T-helper 2 cell treated with Interferon-gamma antibody and Interleukin-4, amounts not matched to agents 5 μg/mL and 100 μg/mL, for 36 hours (primary cell): ENCODE results near the gene ZSWIM3.

Experiments used
- DNase-seq: peaks from one replicate; pipeline ENCODE4 v3.0.0; 2021; ENCODE audit warnings: low spot score
- H3K27ac Mint-ChIP-seq: one replicate; pipeline ENCODE4 v1.8.0; 2021; ENCODE audit warnings: mild to moderate bottlenecking, mixed read lengths
- H3K27me3 Mint-ChIP-seq: one replicate; pipeline ENCODE4 v1.8.0; 2021; ENCODE audit warnings: low read depth, mixed read lengths
- H3K36me3 Mint-ChIP-seq: one replicate; pipeline ENCODE4 v1.8.0; 2021; ENCODE audit warnings: low read depth, mixed read lengths
- H3K4me1 Mint-ChIP-seq: one replicate; pipeline ENCODE4 v1.8.0; 2021; ENCODE audit warnings: low read depth, mixed read lengths
- H3K4me3 Mint-ChIP-seq: one replicate; pipeline ENCODE4 v1.8.0; 2022; ENCODE audit warnings: mild to moderate bottlenecking, moderate library complexity, mixed read lengths
- H3K9me3 Mint-ChIP-seq: one replicate; pipeline ENCODE4 v1.8.0; 2021; ENCODE audit warnings: mixed read lengths

The ZSWIM3 gene

GRCh38 chr20:45857114-45857881, at the start of gene ZSWIM3, which contains the start of gene ACOT8:
TSS of gene ZSWIM3 (plus strand) at chr20:45857614. CDS start at chr20:45857826, 212 bp downstream.
TSS of gene ACOT8 (minus strand) at chr20:45857392. CDS start at chr20:45857315, 77 bp downstream.
- peak within 1 kb of the TSS; percentile 98 for H3K4me3 Mint-ChIP-seq
- H3K27me3 Mint-ChIP-seq: no peaks in the 10 kb centered on the region
- H3K27ac Mint-ChIP-seq: peak within 1 kb of the TSS; percentile 99
- no peaks in the 10 kb centered on the region for H3K9me3 Mint-ChIP-seq
- H3K36me3 Mint-ChIP-seq: peaks cover 11% of the 10 kb centered on the region
- H3K4me1 Mint-ChIP-seq: peaks cover 37% of the 10 kb centered on the region
- DNase-seq: peak; percentile 95

DNA sequence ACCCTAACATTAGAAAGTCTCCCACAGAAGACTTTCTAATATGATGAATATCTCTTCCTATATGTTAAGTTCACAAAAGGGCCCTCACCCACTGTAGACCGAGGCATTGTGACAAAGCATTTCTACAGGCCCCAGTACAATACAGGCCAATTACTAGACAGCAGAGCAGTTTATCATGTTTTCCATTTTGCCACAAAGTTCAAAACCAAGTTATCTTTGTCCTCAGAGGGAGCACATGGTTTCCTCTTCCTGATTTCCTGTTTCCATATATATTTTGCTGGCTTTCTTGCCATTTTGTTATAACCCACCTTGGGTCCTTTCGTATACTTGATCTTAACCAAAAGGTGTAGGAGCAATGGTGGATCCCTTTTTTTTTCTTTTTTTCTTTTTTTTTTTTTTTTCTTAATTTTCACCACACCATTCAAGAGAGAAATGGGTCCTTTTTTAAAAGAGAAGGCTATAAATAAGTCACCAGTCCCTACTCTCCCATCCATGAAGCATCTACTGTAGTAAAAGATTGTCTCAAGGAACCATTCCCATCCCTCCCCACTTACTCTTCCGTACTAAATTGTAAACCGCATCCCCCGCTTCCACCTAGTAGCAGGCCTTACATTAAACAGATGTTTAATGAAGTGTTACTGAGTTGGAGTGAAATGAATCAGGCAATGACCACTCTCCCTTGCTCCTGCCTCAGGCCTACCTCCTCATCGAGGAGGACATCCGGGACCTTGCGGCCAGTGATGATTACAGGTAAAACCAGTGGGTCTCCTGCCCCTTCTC, 47.0 kb upstream of the ZSWIM3 start:
- H3K4me3 Mint-ChIP-seq: no peak overlapping the region
- peaks cover 50% of the 10 kb centered on the region for H3K36me3 Mint-ChIP-seq
- no peaks in the 10 kb centered on the region for H3K9me3 Mint-ChIP-seq
- DNase-seq: no peak
- H3K4me1 Mint-ChIP-seq: peaks cover 18% of the 10 kb centered on the region
- H3K27ac Mint-ChIP-seq: no peak overlapping the region
- no peaks in the 10 kb centered on the region for H3K27me3 Mint-ChIP-seq

DNA sequence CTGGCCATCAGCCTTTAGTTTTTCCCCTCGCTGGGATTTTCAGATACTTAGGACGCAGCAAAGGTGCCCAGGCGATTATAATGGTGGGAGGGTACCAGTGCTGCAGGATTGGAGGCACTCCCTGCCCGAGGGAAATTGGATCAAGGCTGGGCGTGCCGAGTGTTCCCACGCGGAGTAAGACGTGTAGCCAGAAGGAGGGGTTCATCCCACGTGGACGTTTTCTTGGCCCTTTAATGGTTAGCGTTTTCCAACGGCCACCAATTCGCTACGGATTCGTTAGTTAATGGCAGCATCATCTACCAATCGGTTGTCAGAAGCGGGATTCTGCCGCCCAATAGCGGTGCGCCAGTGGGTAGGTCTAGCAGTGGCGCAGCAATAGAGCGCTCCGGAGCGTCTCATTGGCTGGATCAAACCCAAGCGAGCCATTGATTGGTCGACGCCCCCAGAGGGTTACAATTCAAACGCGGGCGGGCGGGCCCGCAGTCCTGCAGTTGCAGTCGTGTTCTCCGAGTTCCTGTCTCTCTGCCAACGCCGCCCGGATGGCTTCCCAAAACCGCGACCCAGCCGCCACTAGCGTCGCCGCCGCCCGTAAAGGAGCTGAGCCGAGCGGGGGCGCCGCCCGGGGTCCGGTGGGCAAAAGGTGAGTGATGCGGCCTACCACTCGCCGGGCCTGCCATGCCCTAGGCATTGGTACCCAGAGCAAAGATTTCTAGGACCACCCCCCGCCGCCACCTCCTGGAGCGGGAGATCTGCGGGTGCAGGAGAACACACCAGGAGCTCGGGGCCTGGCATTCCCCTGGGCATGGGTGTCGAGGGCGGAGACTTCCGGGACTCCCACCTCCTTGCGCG, 45.0 kb upstream of the ZSWIM3 start, which contains the start of gene UBE2C:
UBE2C (plus strand) TSS at position 488 of the 849 bp plus-strand sequence; CDS start at position 540, 52 bp downstream.
- no peaks in the 10 kb centered on the region for H3K27me3 Mint-ChIP-seq
- H3K4me3 Mint-ChIP-seq: peak within 1 kb of the TSS; percentile 98
- peak; percentile 96 for DNase-seq
- no peaks in the 10 kb centered on the region for H3K9me3 Mint-ChIP-seq
- peaks cover 60% of the 10 kb centered on the region for H3K36me3 Mint-ChIP-seq
- peaks cover 26% of the 10 kb centered on the region for H3K4me1 Mint-ChIP-seq
- peak within 1 kb of the TSS; percentile 85 for H3K27ac Mint-ChIP-seq

- no peak for DNase-seq
- H3K9me3 Mint-ChIP-seq: no peaks in the 10 kb centered on the region
- peak overlapping the region; percentile 98 for H3K4me3 Mint-ChIP-seq
- H3K36me3 Mint-ChIP-seq: peaks cover 64% of the 10 kb centered on the region
- peaks cover 29% of the 10 kb centered on the region for H3K4me1 Mint-ChIP-seq
- H3K27ac Mint-ChIP-seq: peak overlapping the region; percentile 85
- no peaks in the 10 kb centered on the region for H3K27me3 Mint-ChIP-seq
Measured at GRCh38 chr20:45813006-45813340, 44.4 kb upstream of the ZSWIM3 start.

DNA sequence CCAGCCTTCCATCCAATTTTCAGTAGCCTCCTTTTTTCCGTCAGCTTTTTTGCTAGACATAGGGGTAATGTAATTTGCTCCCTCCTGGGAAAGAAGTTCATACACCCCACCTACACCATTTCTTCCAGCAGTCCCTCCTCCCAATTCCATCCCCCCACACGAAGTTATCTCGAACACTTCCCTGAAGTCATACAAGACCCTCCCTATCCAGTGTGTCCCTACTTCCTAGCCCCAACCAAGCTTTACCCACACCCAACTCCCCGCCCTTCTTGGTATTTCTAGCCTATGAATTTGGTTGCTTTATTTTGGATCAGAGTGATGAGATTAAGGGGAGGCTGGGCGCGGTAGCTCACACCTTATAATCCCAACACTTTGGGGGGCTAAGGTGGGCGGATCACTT, 43.9 kb upstream of the ZSWIM3 start:
- DNase-seq: no peak
- H3K27me3 Mint-ChIP-seq: no peaks in the 10 kb centered on the region
- peaks cover 29% of the 10 kb centered on the region for H3K4me1 Mint-ChIP-seq
- peak overlapping the region; percentile 98 for H3K4me3 Mint-ChIP-seq
- peaks cover 61% of the 10 kb centered on the region for H3K36me3 Mint-ChIP-seq
- peak overlapping the region; percentile 85 for H3K27ac Mint-ChIP-seq
- no peaks in the 10 kb centered on the region for H3K9me3 Mint-ChIP-seq

GRCh38 chr20:45814314-45814713, 43.1 kb upstream of the ZSWIM3 start:
- Mint-ChIP-seq H3K4me3 (peak overlapping the region; percentile 38), H3K27me3 (no peaks in the 10 kb centered on the region), H3K4me1 (peaks cover 29% of the 10 kb centered on the region), H3K27ac (no peak overlapping the region), H3K36me3 (peaks cover 58% of the 10 kb centered on the region), H3K9me3 (no peaks in the 10 kb centered on the region)
- no peak for DNase-seq

DNA sequence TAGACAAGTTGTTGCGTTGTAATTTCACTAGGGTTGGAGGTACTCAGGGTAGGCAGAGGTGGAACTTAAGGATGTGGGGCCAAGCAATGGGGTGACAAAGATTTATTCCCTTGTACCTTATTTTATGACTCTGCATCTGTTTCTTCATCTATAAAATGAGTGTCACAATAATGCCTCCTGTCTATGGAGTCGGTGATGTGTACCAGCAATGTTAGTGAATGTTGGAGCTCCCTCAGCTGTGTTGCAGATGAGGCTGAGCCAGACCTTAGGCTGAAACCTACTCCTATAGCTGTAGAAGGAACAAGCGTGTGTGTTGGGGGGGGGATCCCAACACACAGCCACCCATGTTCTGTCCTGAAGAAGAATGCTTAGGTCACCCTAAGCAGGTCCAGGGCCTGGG, 40.5 kb upstream of the ZSWIM3 start:
- H3K4me3 Mint-ChIP-seq: no peak overlapping the region
- no peak for DNase-seq
- no peaks in the 10 kb centered on the region for H3K9me3 Mint-ChIP-seq
- H3K36me3 Mint-ChIP-seq: peaks cover 39% of the 10 kb centered on the region
- peaks cover 5% of the 10 kb centered on the region for H3K27me3 Mint-ChIP-seq
- peaks cover 23% of the 10 kb centered on the region for H3K4me1 Mint-ChIP-seq
- H3K27ac Mint-ChIP-seq: no peak overlapping the region

DNA sequence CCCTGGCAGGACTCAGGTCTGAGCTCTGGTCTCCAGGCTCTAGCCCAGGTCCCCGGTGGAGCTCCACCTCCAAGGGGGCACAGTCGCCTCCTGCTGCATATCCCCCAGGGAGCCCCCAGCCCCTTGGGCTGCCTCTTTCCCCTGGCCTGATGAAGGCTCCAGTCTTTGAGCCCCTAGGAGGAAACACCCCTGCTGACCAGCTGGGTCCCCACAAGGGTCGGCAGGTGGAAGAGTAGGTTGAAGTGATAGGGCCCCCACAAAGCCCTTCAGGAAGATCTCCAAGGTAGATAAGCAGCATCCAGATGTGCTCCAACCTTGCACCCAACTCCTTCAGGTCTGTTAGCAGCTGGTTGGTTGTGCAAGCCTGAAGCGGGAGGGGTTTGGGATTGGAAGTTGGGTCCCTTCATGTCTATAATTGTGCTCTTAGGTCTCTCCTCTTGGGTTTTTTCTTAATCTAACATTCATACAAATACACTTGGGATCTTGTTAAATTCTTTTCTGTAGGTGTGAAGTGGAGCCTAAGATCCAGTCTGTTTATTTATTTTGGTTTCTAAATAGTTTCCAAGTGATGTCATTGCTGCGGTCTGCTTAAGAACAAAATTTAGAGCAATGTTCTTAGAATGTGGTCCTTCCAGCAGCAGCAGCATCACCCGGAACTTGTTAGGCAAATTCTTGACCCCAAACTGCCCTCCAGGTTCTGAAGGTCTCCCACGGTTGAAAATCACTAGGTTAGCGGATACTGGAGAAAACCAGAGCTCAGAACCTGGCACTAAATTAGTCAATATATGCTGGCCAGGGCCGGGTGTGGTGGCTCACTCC, 39.8 kb upstream of the ZSWIM3 start:
- no peak overlapping the region for H3K27ac Mint-ChIP-seq
- no peak for DNase-seq
- H3K36me3 Mint-ChIP-seq: peaks cover 34% of the 10 kb centered on the region
- H3K27me3 Mint-ChIP-seq: peaks cover 11% of the 10 kb centered on the region
- H3K9me3 Mint-ChIP-seq: no peaks in the 10 kb centered on the region
- H3K4me3 Mint-ChIP-seq: no peak overlapping the region
- peaks cover 23% of the 10 kb centered on the region for H3K4me1 Mint-ChIP-seq

GRCh38 chr20:45818239-45818638, 39.2 kb upstream of the ZSWIM3 start:
- peaks cover 18% of the 10 kb centered on the region for H3K27me3 Mint-ChIP-seq
- H3K4me1 Mint-ChIP-seq: peaks cover 25% of the 10 kb centered on the region
- DNase-seq: no peak
- no peaks in the 10 kb centered on the region for H3K9me3 Mint-ChIP-seq
- H3K27ac Mint-ChIP-seq: no peak overlapping the region
- peaks cover 28% of the 10 kb centered on the region for H3K36me3 Mint-ChIP-seq
- H3K4me3 Mint-ChIP-seq: no peak overlapping the region

- H3K36me3 Mint-ChIP-seq: peaks cover 23% of the 10 kb centered on the region
- H3K27me3 Mint-ChIP-seq: peaks cover 29% of the 10 kb centered on the region
- no peaks in the 10 kb centered on the region for H3K9me3 Mint-ChIP-seq
- H3K4me1 Mint-ChIP-seq: peaks cover 25% of the 10 kb centered on the region
- no peak overlapping the region for H3K4me3 Mint-ChIP-seq
- DNase-seq: no peak
- H3K27ac Mint-ChIP-seq: no peak overlapping the region
Measured at GRCh38 chr20:45819466-45819865, 37.9 kb upstream of the ZSWIM3 start.

DNA sequence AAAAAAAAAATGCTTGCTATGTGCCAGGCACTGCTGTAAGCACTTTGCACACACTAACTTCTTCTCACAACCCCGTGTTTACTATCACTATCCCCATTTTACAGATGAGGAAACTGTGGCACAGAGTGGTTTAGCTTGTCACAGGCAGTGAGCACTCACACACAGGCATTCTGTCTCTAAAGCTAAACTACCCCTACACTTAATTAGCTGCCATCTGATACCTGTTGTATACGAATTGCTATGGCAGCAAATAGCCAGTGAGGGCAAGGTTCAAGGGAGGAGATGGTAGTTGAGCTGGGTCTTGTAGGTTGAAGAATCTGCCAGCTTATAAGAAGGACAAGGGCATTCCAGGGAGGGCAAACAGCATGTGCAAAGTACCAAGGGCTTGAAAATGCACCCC, 35.5 kb upstream of the ZSWIM3 start:
- Mint-ChIP-seq H3K36me3 (peaks cover 9% of the 10 kb centered on the region), H3K27ac (no peak overlapping the region), H3K27me3 (peaks cover 33% of the 10 kb centered on the region), H3K4me1 (peaks cover 20% of the 10 kb centered on the region), H3K4me3 (no peak overlapping the region), H3K9me3 (no peaks in the 10 kb centered on the region)
- DNase-seq: no peak

DNA sequence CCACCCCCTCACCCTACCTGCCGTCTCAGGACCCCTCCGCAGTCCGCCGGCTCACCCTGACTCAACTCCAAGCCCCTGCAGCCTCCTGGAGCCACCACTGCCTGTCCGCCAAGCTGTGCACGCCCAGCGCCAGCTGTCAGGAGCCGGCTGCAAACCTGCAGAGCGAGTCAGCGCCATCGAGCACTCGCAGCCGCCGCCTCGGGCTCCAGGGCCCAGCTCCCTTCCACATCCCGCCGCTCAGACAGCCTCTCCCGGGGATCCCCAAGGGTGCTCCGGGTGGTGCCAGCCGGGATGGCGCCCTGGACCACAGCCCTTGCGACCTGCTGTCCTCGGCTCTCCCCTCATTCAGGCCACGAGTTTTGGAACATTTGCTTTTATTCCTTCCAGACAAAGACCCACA, 34.6 kb upstream of the ZSWIM3 start:
- peaks cover 17% of the 10 kb centered on the region for H3K4me1 Mint-ChIP-seq
- H3K4me3 Mint-ChIP-seq: no peak overlapping the region
- no peak overlapping the region for H3K27ac Mint-ChIP-seq
- peaks cover 4% of the 10 kb centered on the region for H3K36me3 Mint-ChIP-seq
- H3K27me3 Mint-ChIP-seq: peaks cover 33% of the 10 kb centered on the region
- no peak for DNase-seq
- H3K9me3 Mint-ChIP-seq: no peaks in the 10 kb centered on the region
